HG02798 (cell line): ENCODE measurements around the gene GDF11.

ENCODE experiments used
- ATAC-seq: cut with Tn5 transposase; IDR thresholded peaks from one replicate; pipeline ENCODE4 v1.9.1; 2021; ENCODE audit warnings: mild to moderate bottlenecking; ENCODE audit not compliant: unreplicated experiment, poor library complexity

GDF11 gene

GRCh38 chr12:55742719-55743405, at the start of gene GDF11:
Gene GDF11 (plus strand): TSS chr12:55743122. CDS start chr12:55743317, 195 bp downstream.
- peak; percentile 41 for ATAC-seq

- no peak for ATAC-seq
Observed at GRCh38 chr12:55693323-55694187, 49.4 kb upstream of the GDF11 start.

GRCh38 chr12:55694188-55694515, 48.8 kb upstream of the GDF11 start:
- ATAC-seq, result no peak

- ATAC-seq, result no peak
Observed at GRCh38 chr12:55694651-55695050, 48.3 kb upstream of the GDF11 start.

- no peak for ATAC-seq
Observed at GRCh38 chr12:55695349-55695748, 47.6 kb upstream of the GDF11 start.

- ATAC-seq, result no peak
Observed at GRCh38 chr12:55696141-55696540, 46.8 kb upstream of the GDF11 start.

- no peak for ATAC-seq
Observed at GRCh38 chr12:55696796-55697462, 46.0 kb upstream of the GDF11 start.

GRCh38 chr12:55697686-55698085, 45.2 kb upstream of the GDF11 start:
- no peak for ATAC-seq

GRCh38 chr12:55698241-55698955, 44.5 kb upstream of the GDF11 start:
- ATAC-seq, result no peak

GRCh38 chr12:55698965-55699364, 44.0 kb upstream of the GDF11 start:
- ATAC-seq, result no peak

- ATAC-seq, result no peak
Observed at GRCh38 chr12:55699471-55700055, 43.4 kb upstream of the GDF11 start.

- ATAC-seq, result no peak
Observed at GRCh38 chr12:55700255-55701018, 42.5 kb upstream of the GDF11 start.

GRCh38 chr12:55702861-55703260, 40.1 kb upstream of the GDF11 start:
- no peak for ATAC-seq

GRCh38 chr12:55703288-55703687, 39.6 kb upstream of the GDF11 start:
- no peak for ATAC-seq

GRCh38 chr12:55703901-55704761, 38.8 kb upstream of the GDF11 start:
- no peak for ATAC-seq

GRCh38 chr12:55704824-55705718, 37.9 kb upstream of the GDF11 start:
- no peak for ATAC-seq

GRCh38 chr12:55705782-55706402, 37.0 kb upstream of the GDF11 start:
- no peak for ATAC-seq
